HG02763 (cell line): ENCODE measurements around the gene AEBP1.
"Not testable (repeated sequence)": the region's sequence is repeated elsewhere in the genome, so short reads cannot be mapped to it uniquely, and the experiment has no call there.

Experiments used
- ATAC-seq: cut with Tn5 transposase; IDR thresholded peaks from one replicate; pipeline ENCODE4 v1.9.1; 2021; ENCODE audit warnings: mild to moderate bottlenecking, moderate library complexity; ENCODE audit not compliant: unreplicated experiment

Gene AEBP1

GRCh38 chr7:44116789-44117666 lies 12.9 kb downstream of the AEBP1 start:
- ATAC-seq, result no peak

GRCh38 chr7:44117801-44118429 lies 13.8 kb downstream of the AEBP1 start:
- ATAC-seq, result no peak

GRCh38 chr7:44119829-44120380 lies 15.8 kb downstream of the AEBP1 start:
- ATAC-seq, result no peak

GRCh38 chr7:44120395-44120794 lies 16.2 kb downstream of the AEBP1 start:
- ATAC-seq, result no peak

- ATAC-seq, result no peak
These were observed 17.7 kb downstream of the AEBP1 start for GRCh38 chr7:44121761-44122420.

- no peak for ATAC-seq
These were observed 18.4 kb downstream of the AEBP1 start for GRCh38 chr7:44122529-44122928.

GRCh38 chr7:44123190-44124003 lies 19.3 kb downstream of the AEBP1 start, which contains the start of gene POLD2:
TSS of gene POLD2 (minus strand) at chr7:44123548. CDS start at chr7:44122053, 1,495 bp downstream.
- ATAC-seq, result peak; percentile 99

- ATAC-seq, result no peak
These were observed 20.7 kb downstream of the AEBP1 start for GRCh38 chr7:44124822-44125202.

- not testable (repeated sequence) for ATAC-seq
These were observed 22.4 kb downstream of the AEBP1 start for GRCh38 chr7:44126574-44126973.

GRCh38 chr7:44127161-44127560 lies 23.0 kb downstream of the AEBP1 start:
- no peak for ATAC-seq

- no peak for ATAC-seq
These were observed 24.8 kb downstream of the AEBP1 start for GRCh38 chr7:44128721-44129582.

- no peak for ATAC-seq
These were observed 27.3 kb downstream of the AEBP1 start for GRCh38 chr7:44131173-44132029.

GRCh38 chr7:44132039-44132438 lies 27.9 kb downstream of the AEBP1 start:
- no peak for ATAC-seq

GRCh38 chr7:44133295-44133694 lies 29.1 kb downstream of the AEBP1 start:
- ATAC-seq, result no peak

- ATAC-seq, result no peak
These were observed 30.9 kb downstream of the AEBP1 start for GRCh38 chr7:44134943-44135628.

GRCh38 chr7:44136731-44137130 lies 32.6 kb downstream of the AEBP1 start:
- ATAC-seq, result no peak

GRCh38 chr7:44138698-44139097 lies 34.6 kb downstream of the AEBP1 start:
- ATAC-seq, result no peak
